HepG2 (cell line): Measurements from ENCODE around the gene TSHZ2. TPM values are rescaled to one million over a fixed set of nuclear protein-coding genes. Genes with fewer than 3 reads are reported as not detected.

Source experiments
- ATAC-seq: fragments of 200-7000 bp; cut with Tn5 transposase; 3 replicates; pipeline ENCODE4 v1.9.1; 2020; ENCODE audit warnings: mild to moderate bottlenecking, moderate library complexity
- BruUV-seq: library from RNA; stranded (reverse); fragments of 400-500 nt; replicated peaks from 2 replicates; lab custom pipeline; 2021; lab: Mats Ljungman, UMichigan
- CTCF ChIA-PET: fragments of 300-600 bp; formaldehyde crosslinking; extraction: SDS; loops from one replicate; lab custom pipeline; 2021; ENCODE audit warnings: low total read pairs, inconsistent platforms, low intra/inter-chr PET ratio; lab: Yijun Ruan, JAX
- POLR2A ChIA-PET: fragments of 350-600 bp; sonication (Branson Sonifier 250); formaldehyde crosslinking; loops from one replicate; lab custom pipeline; 2020; ENCODE audit warnings: antibody characterized with exemption, inconsistent platforms; lab: Yijun Ruan, JAX
- DNase-seq: peaks from one replicate; pipeline ENCODE4 v3.0.0-alpha.2; 2015; ENCODE audit warnings: low spot score
- FAIRE-seq: peaks from 3 replicates; lab custom pipeline; 2011; peaks lifted over from hg19 to GRCh38; lab: Jason Lieb, UNC
- H2AFZ ChIP-seq: one replicate; pipeline ENCODE4 v1.6.1; 2011; ENCODE audit warnings: low read length, inconsistent platforms
- H3K27ac ChIP-seq: fragments of 300-600 bp; 3 replicates; pipeline ENCODE4 v1.8.0; 2011; ENCODE audit warnings: mixed run types, mild to moderate bottlenecking, mixed read lengths, low read length, inconsistent platforms; ENCODE audit not compliant: insufficient read depth; ENCODE audit errors: extremely low read length
- H3K27me3 ChIP-seq, 2 experiments: fragments of 200-600 bp in 1 of 2; 2 replicates in 1 of 2; 3 replicates in 1 of 2; pipeline versions ENCODE4 v1.6.0 to v1.8.0; 2011; ENCODE audit warnings: low read length in 2 of 2, mild to moderate bottlenecking in 2 of 2, moderate library complexity in 2 of 2, inconsistent platforms in 1 of 2; ENCODE audit not compliant: insufficient read depth in 2 of 2, control insufficient read depth in 1 of 2
- H3K36me3 ChIP-seq, 2 experiments: fragments of 200-600 bp in 1 of 2; replicated peaks in 1 of 2; 2 replicates in 1 of 2; 3 replicates in 1 of 2; pipeline versions ENCODE4 v1.5.1 to v1.8.0; 2011; ENCODE audit warnings: low read length in 2 of 2, inconsistent platforms in 1 of 2; ENCODE audit not compliant: insufficient read depth in 2 of 2, control insufficient read depth in 1 of 2
- H3K4me1 ChIP-seq: 2 replicates; pipeline ENCODE4 v1.5.1; 2012; ENCODE audit warnings: low read length, inconsistent platforms; ENCODE audit not compliant: insufficient read depth
- H3K4me2 ChIP-seq: 2 replicates; pipeline ENCODE4 v1.6.0; 2011; ENCODE audit warnings: low read depth, low read length, inconsistent platforms
- H3K4me3 ChIP-seq, 3 experiments: fragments of 200-600 bp in 1 of 3; sonication (generic), shearing (Covaris generic) in 1 of 3; replicated peaks in 1 of 3; 2 replicates each; pipeline ENCODE4 v1.5.1; 2011 to 2016; ENCODE audit warnings: low read length in 3 of 3, inconsistent platforms in 2 of 3, low read depth in 2 of 3, mild to moderate bottlenecking in 2 of 3, control low read depth in 1 of 3, mixed read lengths in 1 of 3; ENCODE audit not compliant: insufficient read depth in 1 of 3
- H3K79me2 ChIP-seq: one replicate; pipeline ENCODE4 v1.6.1; 2011; ENCODE audit warnings: low read length, inconsistent platforms; ENCODE audit not compliant: insufficient read depth
- H3K9ac ChIP-seq: 2 replicates; pipeline ENCODE4 v1.6.0; 2011; ENCODE audit warnings: mild to moderate bottlenecking, low read depth, low read length, inconsistent platforms; ENCODE audit not compliant: insufficient read depth
- H3K9me3 ChIP-seq: 2 replicates; pipeline ENCODE4 v1.5.1; 2012; ENCODE audit warnings: mild to moderate bottlenecking, low read length
- H4K20me1 ChIP-seq: 2 replicates; pipeline ENCODE4 v1.6.0; 2011; ENCODE audit warnings: inconsistent platforms, mild to moderate bottlenecking, low read length, moderate library complexity; ENCODE audit not compliant: insufficient read depth
- ATAD3A ChIP-seq: sonication (generic); formaldehyde crosslinking; IDR thresholded peaks from 2 replicates; pipeline ENCODE4 v1.4.0; 2020; ENCODE audit warnings: missing genetic modification reagents
- FOXO1 ChIP-seq: sonication (generic); formaldehyde crosslinking; IDR thresholded peaks from 2 replicates; pipeline ENCODE4 v1.4.0; 2020; ENCODE audit warnings: missing genetic modification reagents
- GABPB1 ChIP-seq: IDR thresholded peaks from 2 replicates; pipeline ENCODE4 v1.6.1; 2016; ENCODE audit warnings: mild to moderate bottlenecking, missing genetic modification reagents, moderate library complexity, missing compliant biosample characterization
- NFYB ChIP-seq: sonication (generic); formaldehyde crosslinking; IDR thresholded peaks from 2 replicates; pipeline ENCODE4 v1.4.0; 2020; ENCODE audit warnings: missing genetic modification reagents
- NFYC ChIP-seq: IDR thresholded peaks from 2 replicates; pipeline ENCODE4 v1.6.1; 2016; ENCODE audit warnings: missing genetic modification reagents, missing compliant biosample characterization
- RAD51 ChIP-seq: fragments of 450-650 bp; IDR thresholded peaks from 2 replicates; pipeline ENCODE4 v1.6.1; 2016; ENCODE audit warnings: borderline replicate concordance
- SIN3A ChIP-seq: IDR thresholded peaks from 2 replicates; pipeline ENCODE4 v1.6.1; 2011; ENCODE audit warnings: low read depth, mild to moderate bottlenecking, control low read depth, low read length, borderline replicate concordance
- ZMYM4 ChIP-seq: sonication (generic); formaldehyde crosslinking; IDR thresholded peaks from 2 replicates; pipeline ENCODE4 v1.8.1; 2023; ENCODE audit warnings: mild to moderate bottlenecking, missing genetic modification reagents
- ZNF34 ChIP-seq: sonication (generic); formaldehyde crosslinking; IDR thresholded peaks from 2 replicates; pipeline ENCODE4 v1.4.0; 2020; ENCODE audit warnings: mild to moderate bottlenecking, missing genetic modification reagents, borderline replicate concordance
- ZNF343 ChIP-seq: sonication (generic); formaldehyde crosslinking; IDR thresholded peaks from 2 replicates; pipeline ENCODE4 v1.4.0; 2020; ENCODE audit warnings: mild to moderate bottlenecking, missing genetic modification reagents
- ZNF44 ChIP-seq: sonication (generic); formaldehyde crosslinking; IDR thresholded peaks from 2 replicates; pipeline ENCODE4 v1.5.1; 2020; ENCODE audit warnings: mild to moderate bottlenecking, missing genetic modification reagents
- ZNF543 ChIP-seq: sonication (generic); formaldehyde crosslinking; IDR thresholded peaks from 2 replicates; pipeline ENCODE4 v1.4.0; 2020; ENCODE audit warnings: mild to moderate bottlenecking, missing genetic modification reagents
- WGBS: methylation state at CpG from one replicate; pipeline ENCODE4 v1.1.6; 2017; ENCODE audit warnings: low lambda C conversion rate; 5-methylcytosine and 5-hydroxymethylcytosine counted together
- in situ Hi-C: cut with HindIII; loops from 2 replicates; pipeline ENCODE4 v1.10.0; 2017; ENCODE audit warnings: low pct_unique_long_range_greater_than_20kb; ENCODE audit not compliant: extremely low pct_ligation_motif_present
- intact Hi-C: fragments of 100-400 bp; cut with micrococcal nuclease; formaldehyde crosslinking; loops from one replicate; pipeline ENCODE4 v1.10.0; 2022; ENCODE audit not compliant: unreplicated experiment
- polyA plus RNA-seq, 8 experiments: library from polyadenylated mRNA; depleted of rRNA in 3 of 8; stranded (reverse) in 7 of 8; unstranded in 1 of 8; fragments of >200 nt; fragmentation: Illumina TruSeq in 4 of 8; extraction: Trizol in 4 of 8; gene quantifications; 2 replicates each; pipeline versions ENCODE4 v1.2.1 to v1.2.3, GENCODE V29; 2011 to 2016; ENCODE audit warnings: low read depth in 4 of 8, missing spikeins in 1 of 8, mixed read lengths in 1 of 8; ENCODE audit not compliant: insufficient read depth in 1 of 8
- total RNA-seq, 5 experiments: library from RNA; depleted of rRNA; stranded (reverse); fragments of >200 nt; fragmentation: Illumina TruSeq; extraction: Trizol; gene quantifications; 2 replicates each; pipeline ENCODE4 v1.2.3, GENCODE V29; 2016; ENCODE audit warnings: low read depth in 1 of 5
- TF ChIP-seq, protein P1 (sequence below): IDR thresholded peaks from 2 replicates; pipeline ENCODE4 v1.6.1; 2016
- TF ChIP-seq, protein P2 (sequence below), 2 experiments: sonication (generic) in 1 of 2; formaldehyde crosslinking in 1 of 2; IDR thresholded peaks; 2 replicates each; pipeline versions ENCODE4 v1.5.1 to v1.6.1; 2011 to 2020; ENCODE audit warnings: borderline replicate concordance in 1 of 2, low read depth in 1 of 2, low read length in 1 of 2, mild to moderate bottlenecking in 1 of 2, missing genetic modification reagents in 1 of 2, moderate library complexity in 1 of 2
- TF ChIP-seq, protein P3 (sequence below): IDR thresholded peaks from 2 replicates; pipeline ENCODE4 v1.6.1; 2018; ENCODE audit warnings: missing genetic modification reagents, mild to moderate bottlenecking, missing compliant biosample characterization
- TF ChIP-seq, protein P4 (sequence below): sonication (generic); formaldehyde crosslinking; IDR thresholded peaks from 2 replicates; pipeline ENCODE4; 2020; ENCODE audit warnings: missing genetic modification reagents, mild to moderate bottlenecking, borderline replicate concordance

Gene TSHZ2
- total and polyA plus RNA-seq, 2 of the 13 experiments (the other 11 are each of a cell fraction or from before 2014, with no cell fraction given) = 0.01 TPM; not detected in 1

DNA sequence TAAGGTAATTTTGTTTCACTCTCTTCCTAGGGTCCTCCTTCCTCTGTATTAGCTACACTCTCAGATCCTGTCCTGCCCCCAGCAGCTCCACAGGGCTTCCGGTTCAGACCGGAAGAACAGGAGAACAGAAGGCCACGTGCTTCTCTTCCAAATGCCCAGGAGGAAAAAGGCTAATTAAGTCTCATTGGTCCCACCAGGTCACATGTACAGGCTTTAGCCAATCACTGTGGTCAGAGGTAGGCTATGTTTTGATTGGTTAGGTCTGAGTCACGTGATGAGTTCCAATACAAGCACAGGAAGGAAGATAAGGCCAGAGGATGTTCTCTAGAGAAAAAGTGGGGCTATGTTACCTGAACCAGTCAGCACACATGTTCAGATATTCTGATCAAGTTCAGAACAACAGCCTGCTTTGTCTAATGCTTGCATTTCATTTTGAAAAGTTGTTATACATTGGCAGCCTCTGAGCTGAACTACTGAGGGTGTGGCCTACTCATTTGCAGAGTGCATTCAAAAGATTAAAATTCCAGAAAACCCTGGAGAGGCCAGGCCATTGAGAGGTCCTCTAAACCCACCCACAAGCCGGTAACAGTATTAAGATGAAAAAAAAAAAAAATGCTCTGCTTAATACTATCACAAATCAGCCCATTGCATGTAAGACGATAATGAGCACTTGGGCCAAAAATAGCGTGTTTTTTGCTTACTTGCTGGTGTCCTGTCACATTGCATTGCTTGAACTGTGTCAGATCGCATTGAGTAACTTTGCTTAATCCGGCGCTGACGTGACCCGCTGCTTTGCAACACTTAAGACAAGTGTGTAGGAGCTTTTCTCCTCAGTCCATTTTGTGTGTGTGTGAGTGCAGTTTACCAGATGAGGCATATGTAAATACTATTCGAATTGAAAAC lies 170.3 kb downstream of the TSHZ2 start:
- ChIA-PET CTCF (no interaction called here), POLR2A (no interaction called here)
- WGBS = 59% methylated on average over 13 of the region's 13 CpGs
- no TSS peak for BruUV-seq
- Histone ChIP-seq H3K36me3 (no peaks in the 10 kb centered on the region), H3K27me3 (no peaks in the 10 kb centered on the region), H3K27ac (no peak overlapping the region), H4K20me1 (no peaks in the 10 kb centered on the region), H3K4me3 (no peak overlapping the region), H3K9ac (no peak overlapping the region), H3K9me3 (no peaks in the 10 kb centered on the region), H3K4me1 (no peaks in the 10 kb centered on the region), H3K4me2 (no peak overlapping the region), H3K79me2 (no peaks in the 10 kb centered on the region), H2AFZ (no peak overlapping the region)
- peak; percentile 36 for FAIRE-seq
- no peak; the same call in 2 of the 3 replicates for ATAC-seq
- intact Hi-C loops (no loop called here), in situ Hi-C loops (no loop called here)
- DNase-seq = peak; percentile 8
- TF ChIP-seq ZNF543 (no peak), FOXO1 (CRISPR knock-in tag) (no peak), GABPB1 (CRISPR knock-in tag) (no peak), ZNF343 (CRISPR knock-in tag) (no peak), NFYC (CRISPR knock-in tag) (peak; percentile 66), RAD51 (peak; percentile 91), ZNF44 (CRISPR knock-in tag) (no peak), ZNF34 (CRISPR knock-in tag) (no peak), SIN3A (no peak), ATAD3A (CRISPR knock-in tag) (no peak), ZMYM4 (CRISPR knock-in tag) (0 out of 2 replicates have a peak, but pooled peaks have one; percentile 16), NFYB (CRISPR knock-in tag) (peak; percentile 53)
- TF ChIP-seq, protein P1, sequence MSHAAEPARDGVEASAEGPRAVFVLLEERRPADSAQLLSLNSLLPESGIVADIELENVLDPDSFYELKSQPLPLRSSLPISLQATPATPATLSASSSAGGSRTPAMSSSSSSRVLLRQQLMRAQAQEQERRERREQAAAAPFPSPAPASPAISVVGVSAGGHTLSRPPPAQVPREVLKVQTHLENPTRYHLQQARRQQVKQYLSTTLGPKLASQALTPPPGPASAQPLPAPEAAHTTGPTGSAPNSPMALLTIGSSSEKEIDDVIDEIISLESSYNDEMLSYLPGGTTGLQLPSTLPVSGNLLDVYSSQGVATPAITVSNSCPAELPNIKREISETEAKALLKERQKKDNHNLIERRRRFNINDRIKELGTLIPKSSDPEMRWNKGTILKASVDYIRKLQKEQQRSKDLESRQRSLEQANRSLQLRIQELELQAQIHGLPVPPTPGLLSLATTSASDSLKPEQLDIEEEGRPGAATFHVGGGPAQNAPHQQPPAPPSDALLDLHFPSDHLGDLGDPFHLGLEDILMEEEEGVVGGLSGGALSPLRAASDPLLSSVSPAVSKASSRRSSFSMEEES (CRISPR knock-in tag) = no peak
- TF ChIP-seq, protein P2, sequence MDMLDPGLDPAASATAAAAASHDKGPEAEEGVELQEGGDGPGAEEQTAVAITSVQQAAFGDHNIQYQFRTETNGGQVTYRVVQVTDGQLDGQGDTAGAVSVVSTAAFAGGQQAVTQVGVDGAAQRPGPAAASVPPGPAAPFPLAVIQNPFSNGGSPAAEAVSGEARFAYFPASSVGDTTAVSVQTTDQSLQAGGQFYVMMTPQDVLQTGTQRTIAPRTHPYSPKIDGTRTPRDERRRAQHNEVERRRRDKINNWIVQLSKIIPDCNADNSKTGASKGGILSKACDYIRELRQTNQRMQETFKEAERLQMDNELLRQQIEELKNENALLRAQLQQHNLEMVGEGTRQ (IDR thresholded peaks at IDR 0.05; ENCODE audit: low read depth, low read length) = peak; percentile 90
- TF ChIP-seq, protein P2 (CRISPR knock-in tag; IDR thresholded peaks at IDR 0.05; ENCODE audit: borderline replicate concordance) = peak; percentile 50; the same call in 1 of the 2 replicates
- TF ChIP-seq, protein P3, sequence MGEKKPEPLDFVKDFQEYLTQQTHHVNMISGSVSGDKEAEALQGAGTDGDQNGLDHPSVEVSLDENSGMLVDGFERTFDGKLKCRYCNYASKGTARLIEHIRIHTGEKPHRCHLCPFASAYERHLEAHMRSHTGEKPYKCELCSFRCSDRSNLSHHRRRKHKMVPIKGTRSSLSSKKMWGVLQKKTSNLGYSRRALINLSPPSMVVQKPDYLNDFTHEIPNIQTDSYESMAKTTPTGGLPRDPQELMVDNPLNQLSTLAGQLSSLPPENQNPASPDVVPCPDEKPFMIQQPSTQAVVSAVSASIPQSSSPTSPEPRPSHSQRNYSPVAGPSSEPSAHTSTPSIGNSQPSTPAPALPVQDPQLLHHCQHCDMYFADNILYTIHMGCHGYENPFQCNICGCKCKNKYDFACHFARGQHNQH (CRISPR knock-in tag) = no peak
- TF ChIP-seq, protein P4, sequence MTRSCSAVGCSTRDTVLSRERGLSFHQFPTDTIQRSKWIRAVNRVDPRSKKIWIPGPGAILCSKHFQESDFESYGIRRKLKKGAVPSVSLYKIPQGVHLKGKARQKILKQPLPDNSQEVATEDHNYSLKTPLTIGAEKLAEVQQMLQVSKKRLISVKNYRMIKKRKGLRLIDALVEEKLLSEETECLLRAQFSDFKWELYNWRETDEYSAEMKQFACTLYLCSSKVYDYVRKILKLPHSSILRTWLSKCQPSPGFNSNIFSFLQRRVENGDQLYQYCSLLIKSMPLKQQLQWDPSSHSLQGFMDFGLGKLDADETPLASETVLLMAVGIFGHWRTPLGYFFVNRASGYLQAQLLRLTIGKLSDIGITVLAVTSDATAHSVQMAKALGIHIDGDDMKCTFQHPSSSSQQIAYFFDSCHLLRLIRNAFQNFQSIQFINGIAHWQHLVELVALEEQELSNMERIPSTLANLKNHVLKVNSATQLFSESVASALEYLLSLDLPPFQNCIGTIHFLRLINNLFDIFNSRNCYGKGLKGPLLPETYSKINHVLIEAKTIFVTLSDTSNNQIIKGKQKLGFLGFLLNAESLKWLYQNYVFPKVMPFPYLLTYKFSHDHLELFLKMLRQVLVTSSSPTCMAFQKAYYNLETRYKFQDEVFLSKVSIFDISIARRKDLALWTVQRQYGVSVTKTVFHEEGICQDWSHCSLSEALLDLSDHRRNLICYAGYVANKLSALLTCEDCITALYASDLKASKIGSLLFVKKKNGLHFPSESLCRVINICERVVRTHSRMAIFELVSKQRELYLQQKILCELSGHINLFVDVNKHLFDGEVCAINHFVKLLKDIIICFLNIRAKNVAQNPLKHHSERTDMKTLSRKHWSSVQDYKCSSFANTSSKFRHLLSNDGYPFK (CRISPR knock-in tag) = no peak
